Tibial nerve (tissue), 4 donors: Measurements from ENCODE around the gene TNFRSF12A. TPM values are rescaled to one million over a fixed set of nuclear protein-coding genes. Genes with fewer than 3 reads are reported as not detected.
"Not testable (repeated sequence)": the region's sequence is repeated elsewhere in the genome, so short reads cannot be mapped to it uniquely, and the experiment has no call there.

Source experiments
- DNase-seq, 2 donors: peaks; one replicate each; pipeline ENCODE4 v3.0.0-alpha.2; 2019; ENCODE audit warnings: low spot score in 2 of 2
- H3K27ac ChIP-seq, 4 donors: fragments of 200-600 bp; sonication (generic) in 3 of 4; one replicate each; pipeline ENCODE4 v1.5.1; 2017 to 2019; ENCODE audit warnings: mild to moderate bottlenecking in 1 of 4
- H3K27me3 ChIP-seq, 2 donors: fragments of 200-600 bp; sonication (generic) in 1 of 2; one replicate each; pipeline versions ENCODE4 v1.5.1 to v1.6.0; 2017 to 2019
- H3K36me3 ChIP-seq, 3 donors: fragments of 200-600 bp; sonication (generic); one replicate each; pipeline ENCODE4 v1.5.1; 2018 to 2019
- H3K4me1 ChIP-seq, 4 donors: fragments of 200-600 bp; sonication (generic) in 3 of 4; one replicate each; pipeline ENCODE4 v1.5.1; 2017 to 2019
- H3K4me3 ChIP-seq, 4 donors: fragments of 200-600 bp; sonication (generic) in 3 of 4; one replicate each; pipeline ENCODE4 v1.5.1; 2017 to 2019; ENCODE audit warnings: mild to moderate bottlenecking in 1 of 4, moderate library complexity in 1 of 4
- H3K9me3 ChIP-seq, 4 donors: fragments of 200-600 bp; sonication (generic) in 3 of 4; one replicate each; pipeline ENCODE4 v1.5.1; 2017 to 2019
- EP300 ChIP-seq, 2 donors: sonication (generic); formaldehyde crosslinking; IDR thresholded peaks; one replicate each; pipeline ENCODE4 v1.6.1; 2017; ENCODE audit warnings: antibody characterized with exemption in 2 of 2, mild to moderate bottlenecking in 1 of 2
- POLR2A ChIP-seq, 2 donors: fragments of 450-650 bp; IDR thresholded peaks; one replicate each; pipeline ENCODE4 v1.6.1; 2017; ENCODE audit warnings: antibody characterized with exemption in 2 of 2, mild to moderate bottlenecking in 2 of 2, moderate library complexity in 2 of 2
- WGBS, 2 donors: methylation state at CpG; one replicate each; pipeline ENCODE4 v1.1.5; 2018; 5-methylcytosine and 5-hydroxymethylcytosine counted together
- total RNA-seq, 4 donors: library from RNA; depleted of rRNA; stranded (reverse); fragments of >200 nt; gene quantifications; one replicate each; pipeline ENCODE4 v1.1.0, GENCODE V29; 2016
- TF ChIP-seq, protein P1 (sequence below), 5 experiments: fragments of 200-600 bp in 3 of 5; fragments of 450-650 bp in 2 of 5; sonication (generic) in 3 of 5; IDR thresholded peaks; one replicate each; pipeline ENCODE4 v1.5.1; 2016 to 2019; ENCODE audit warnings: antibody characterized with exemption in 5 of 5, mild to moderate bottlenecking in 3 of 5, moderate library complexity in 2 of 5

The TNFRSF12A gene
- total RNA-seq, 4 donors from 2014 or later: 2.4 to 47.4 (median 11.5) TPM

- DNase-seq: no peak
- peaks cover 0 to 44% of the 10 kb centered on the region in 2 donors for H3K27me3 ChIP-seq
- 71 to 72% methylated on average over 5 of the region's 5 CpGs for WGBS, 2 donors
Observed at GRCh38 chr16:3050487-3050886, 30.3 kb downstream of the TNFRSF12A start.

GRCh38 chr16:3051009-3051408, 30.8 kb downstream of the TNFRSF12A start:
- DNase-seq: no peak
- Histone ChIP-seq H3K36me3 (peaks cover 0 to 13% (median 0%) of the 10 kb centered on the region in 3 donors), H3K9me3 (no peaks in the 10 kb centered on the region), H3K27ac (no peak overlapping the region), H3K27me3 (peaks cover 0 to 39% of the 10 kb centered on the region in 2 donors), H3K4me3 (no peak overlapping the region), H3K4me1 (peaks cover 0 to 11% (median 8%) of the 10 kb centered on the region in 4 donors)
- WGBS, 2 donors: 45 to 47% methylated on average over 4 of the region's 4 CpGs
- TF ChIP-seq POLR2A (IDR thresholded peaks at IDR 0.05) (no peak), EP300 (IDR thresholded peaks at IDR 0.05) (no peak)
- TF ChIP-seq, protein P1, sequence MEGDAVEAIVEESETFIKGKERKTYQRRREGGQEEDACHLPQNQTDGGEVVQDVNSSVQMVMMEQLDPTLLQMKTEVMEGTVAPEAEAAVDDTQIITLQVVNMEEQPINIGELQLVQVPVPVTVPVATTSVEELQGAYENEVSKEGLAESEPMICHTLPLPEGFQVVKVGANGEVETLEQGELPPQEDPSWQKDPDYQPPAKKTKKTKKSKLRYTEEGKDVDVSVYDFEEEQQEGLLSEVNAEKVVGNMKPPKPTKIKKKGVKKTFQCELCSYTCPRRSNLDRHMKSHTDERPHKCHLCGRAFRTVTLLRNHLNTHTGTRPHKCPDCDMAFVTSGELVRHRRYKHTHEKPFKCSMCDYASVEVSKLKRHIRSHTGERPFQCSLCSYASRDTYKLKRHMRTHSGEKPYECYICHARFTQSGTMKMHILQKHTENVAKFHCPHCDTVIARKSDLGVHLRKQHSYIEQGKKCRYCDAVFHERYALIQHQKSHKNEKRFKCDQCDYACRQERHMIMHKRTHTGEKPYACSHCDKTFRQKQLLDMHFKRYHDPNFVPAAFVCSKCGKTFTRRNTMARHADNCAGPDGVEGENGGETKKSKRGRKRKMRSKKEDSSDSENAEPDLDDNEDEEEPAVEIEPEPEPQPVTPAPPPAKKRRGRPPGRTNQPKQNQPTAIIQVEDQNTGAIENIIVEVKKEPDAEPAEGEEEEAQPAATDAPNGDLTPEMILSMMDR (IDR thresholded peaks at IDR 0.05): no peak

More at GRCh38 chr16:3050487-3050886, 30.3 kb downstream of the TNFRSF12A start:
- no peaks in the 10 kb centered on the region for H3K9me3 ChIP-seq
- peaks cover 0 to 13% (median 0%) of the 10 kb centered on the region in 3 donors for H3K36me3 ChIP-seq
- no peak overlapping the region for H3K4me3 ChIP-seq
- H3K27ac ChIP-seq: no peak overlapping the region
- no peak for TF ChIP-seq EP300 (IDR thresholded peaks at IDR 0.05)
- no peak for TF ChIP-seq POLR2A (IDR thresholded peaks at IDR 0.05)
- TF ChIP-seq, protein P1 (IDR thresholded peaks at IDR 0.05): no peak
- H3K4me1 ChIP-seq: peaks cover 0 to 16% (median 13%) of the 10 kb centered on the region in 4 donors

GRCh38 chr16:3051494-3051893, 31.3 kb downstream of the TNFRSF12A start:
- WGBS, 2 donors: 67 to 89% methylated on average over 9 of the region's 9 CpGs
- H3K36me3 ChIP-seq: peaks cover 0 to 13% (median 0%) of the 10 kb centered on the region in 3 donors
- DNase-seq: no peak
- peaks cover 0 to 34% of the 10 kb centered on the region in 2 donors for H3K27me3 ChIP-seq
- H3K4me1 ChIP-seq: peaks cover 0 to 6% (median 4%) of the 10 kb centered on the region in 4 donors
- H3K27ac ChIP-seq: no peak overlapping the region
- TF ChIP-seq EP300 (IDR thresholded peaks at IDR 0.05): no peak
- TF ChIP-seq POLR2A (IDR thresholded peaks at IDR 0.05): no peak
- TF ChIP-seq, protein P1 (IDR thresholded peaks at IDR 0.05): no peak
- H3K9me3 ChIP-seq: no peaks in the 10 kb centered on the region
- H3K4me3 ChIP-seq: no peak overlapping the region

- 81 to 87% methylated on average over 8 to 9 of the region's 12 CpGs for WGBS, 2 donors
- Histone ChIP-seq H3K36me3 (peaks cover 0 to 13% (median 0%) of the 10 kb centered on the region in 3 donors), H3K27me3 (peaks cover 0 to 21% of the 10 kb centered on the region in 2 donors)
- H3K9me3 ChIP-seq, DNase-seq, H3K4me3 ChIP-seq, H3K4me1 ChIP-seq, H3K27ac ChIP-seq: not testable (repeated sequence)
Observed at GRCh38 chr16:3052571-3053329, 32.6 kb downstream of the TNFRSF12A start.

DNA sequence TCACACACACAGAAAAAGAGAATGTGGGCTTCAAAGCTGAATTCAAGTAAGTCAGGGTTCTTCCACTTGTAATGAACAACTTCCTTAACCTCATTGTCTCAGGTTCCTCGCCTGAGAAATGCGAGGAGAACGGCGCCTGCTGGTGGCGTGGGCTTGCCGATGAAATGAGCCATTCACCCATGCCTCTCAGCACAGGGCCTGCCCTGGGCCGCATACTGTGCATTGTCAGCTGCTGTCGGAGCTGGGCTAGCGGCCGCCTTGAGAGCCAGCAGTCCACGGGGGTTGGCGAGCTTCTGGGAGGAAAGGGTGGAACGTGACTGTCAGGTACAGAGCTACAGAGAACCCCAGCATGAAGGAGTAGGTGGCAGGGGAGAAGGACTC, 33.2 kb downstream of the TNFRSF12A start:
- H3K4me3 ChIP-seq, H3K9me3 ChIP-seq, H3K4me1 ChIP-seq, DNase-seq, H3K27ac ChIP-seq: not testable (repeated sequence)
- 79% methylated on average over 10 of the region's 13 CpGs; no CpG with 5 or more reads in 1 of the 2 donors for WGBS, 2 donors
- Histone ChIP-seq H3K36me3 (peaks cover 0 to 13% (median 0%) of the 10 kb centered on the region in 3 donors), H3K27me3 (peaks cover 0 to 16% of the 10 kb centered on the region in 2 donors)

DNA sequence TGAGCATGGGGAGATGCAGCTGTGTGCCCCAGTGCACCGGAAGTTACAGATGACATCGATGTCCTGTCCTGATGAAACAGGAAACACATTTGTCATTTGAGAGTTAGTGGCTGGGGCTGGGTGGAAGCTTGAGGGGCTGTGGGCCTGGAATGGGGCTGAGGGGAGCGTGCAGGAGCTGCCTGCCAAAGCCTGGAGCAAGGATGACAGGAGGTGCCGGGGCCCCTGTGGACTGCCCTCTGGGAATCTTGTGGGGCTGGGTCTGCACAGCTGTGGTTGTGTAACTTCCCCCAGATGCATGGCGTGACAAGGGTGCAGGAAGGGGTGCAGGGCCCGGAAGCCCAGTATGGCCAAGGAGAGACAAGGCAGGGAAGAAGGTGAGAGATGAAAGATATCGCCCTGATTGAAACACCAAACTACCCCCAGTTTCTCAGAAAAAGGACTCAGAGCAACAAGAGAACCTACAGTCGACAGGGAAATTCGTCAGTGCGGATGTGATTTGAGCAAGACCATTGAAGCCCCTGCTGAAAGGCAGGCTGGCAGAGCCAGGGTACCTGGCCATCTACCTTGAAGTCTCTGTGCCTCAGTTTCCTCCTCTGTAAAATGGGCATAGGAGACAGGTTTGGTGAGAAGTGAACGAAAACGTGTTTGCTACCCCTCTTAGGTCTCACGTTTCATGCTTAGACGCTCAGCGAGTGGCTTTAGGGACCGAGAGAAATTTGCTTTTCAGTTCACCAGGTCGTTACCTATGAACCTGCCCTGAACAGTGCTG, 35.0 kb downstream of the TNFRSF12A start:
- TF ChIP-seq, protein P1 (IDR thresholded peaks at IDR 0.05): no peak
- TF ChIP-seq EP300 (IDR thresholded peaks at IDR 0.05) (no peak), POLR2A (IDR thresholded peaks at IDR 0.05) (no peak)

GRCh38 chr16:3055734-3056115, 35.6 kb downstream of the TNFRSF12A start:
- Histone ChIP-seq H3K36me3 (peaks cover 0 to 13% (median 0%) of the 10 kb centered on the region in 3 donors), H3K4me1 (peaks cover 0 to 19% (median 14%) of the 10 kb centered on the region in 4 donors)
- not testable (repeated sequence) for DNase-seq, H3K9me3 ChIP-seq, H3K4me3 ChIP-seq, H3K27me3 ChIP-seq, H3K27ac ChIP-seq
- 37 to 65% methylated on average over 4 to 9 of the region's 9 CpGs for WGBS, 2 donors

More for the DNA sequence above, 35.0 kb downstream of the TNFRSF12A start:
- peaks cover 0 to 19% (median 14%) of the 10 kb centered on the region in 4 donors for H3K4me1 ChIP-seq
- H3K9me3 ChIP-seq: no peaks in the 10 kb centered on the region
- H3K27me3 ChIP-seq: no peaks in the 10 kb centered on the region
- no peak for DNase-seq
- peaks cover 0 to 13% (median 0%) of the 10 kb centered on the region in 3 donors for H3K36me3 ChIP-seq
- H3K4me3 ChIP-seq: no peak overlapping the region
- WGBS, 2 donors: 68 to 76% methylated on average over 17 of the region's 17 CpGs
- no peak overlapping the region for H3K27ac ChIP-seq
